ENCODE data around the gene SMYD2. TPM values are rescaled to one million over a fixed set of nuclear protein-coding genes. Genes with fewer than 3 reads are reported as not detected.

Gene SMYD2
- total and polyA plus RNA-seq, 10 of the 15 experiments (the other 5 are each of a cell fraction or from before 2014, with no cell fraction given) = 8.3 to 55.7 (median 26.4) TPM

DNA sequence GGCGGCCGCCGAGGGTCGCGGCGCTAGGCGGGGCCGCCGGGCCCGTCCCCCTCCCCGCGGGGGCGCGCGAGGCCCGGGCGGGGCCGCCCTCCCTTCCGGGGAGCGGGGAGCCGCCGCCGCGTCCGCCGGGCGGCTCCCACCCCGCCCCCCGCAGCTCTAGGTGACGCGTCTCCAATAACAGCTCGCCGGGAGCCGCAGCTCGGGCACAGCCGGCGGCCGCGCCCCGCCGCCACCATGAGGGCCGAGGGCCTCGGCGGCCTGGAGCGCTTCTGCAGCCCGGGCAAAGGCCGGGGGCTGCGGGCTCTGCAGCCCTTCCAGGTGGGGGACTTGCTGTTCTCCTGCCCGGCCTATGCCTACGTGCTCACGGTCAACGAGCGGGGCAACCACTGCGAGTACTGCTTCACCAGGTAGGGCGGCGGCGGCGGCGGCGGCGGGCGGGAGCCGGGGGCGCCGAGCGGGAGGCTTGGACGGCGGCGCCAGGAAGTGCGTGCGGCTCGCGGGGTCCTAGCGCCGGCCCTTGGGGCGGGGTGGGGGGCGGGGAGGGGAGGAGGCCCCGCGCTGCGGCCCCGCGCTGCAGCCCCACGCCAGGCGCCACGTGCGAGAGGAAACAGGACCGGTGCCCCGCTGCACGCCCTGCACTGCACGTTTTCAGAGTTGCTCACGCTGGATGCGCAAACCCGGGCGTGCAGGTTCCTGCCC is at the start of gene SMYD2 (continued):
- TF ChIP-seq, protein P1, sequence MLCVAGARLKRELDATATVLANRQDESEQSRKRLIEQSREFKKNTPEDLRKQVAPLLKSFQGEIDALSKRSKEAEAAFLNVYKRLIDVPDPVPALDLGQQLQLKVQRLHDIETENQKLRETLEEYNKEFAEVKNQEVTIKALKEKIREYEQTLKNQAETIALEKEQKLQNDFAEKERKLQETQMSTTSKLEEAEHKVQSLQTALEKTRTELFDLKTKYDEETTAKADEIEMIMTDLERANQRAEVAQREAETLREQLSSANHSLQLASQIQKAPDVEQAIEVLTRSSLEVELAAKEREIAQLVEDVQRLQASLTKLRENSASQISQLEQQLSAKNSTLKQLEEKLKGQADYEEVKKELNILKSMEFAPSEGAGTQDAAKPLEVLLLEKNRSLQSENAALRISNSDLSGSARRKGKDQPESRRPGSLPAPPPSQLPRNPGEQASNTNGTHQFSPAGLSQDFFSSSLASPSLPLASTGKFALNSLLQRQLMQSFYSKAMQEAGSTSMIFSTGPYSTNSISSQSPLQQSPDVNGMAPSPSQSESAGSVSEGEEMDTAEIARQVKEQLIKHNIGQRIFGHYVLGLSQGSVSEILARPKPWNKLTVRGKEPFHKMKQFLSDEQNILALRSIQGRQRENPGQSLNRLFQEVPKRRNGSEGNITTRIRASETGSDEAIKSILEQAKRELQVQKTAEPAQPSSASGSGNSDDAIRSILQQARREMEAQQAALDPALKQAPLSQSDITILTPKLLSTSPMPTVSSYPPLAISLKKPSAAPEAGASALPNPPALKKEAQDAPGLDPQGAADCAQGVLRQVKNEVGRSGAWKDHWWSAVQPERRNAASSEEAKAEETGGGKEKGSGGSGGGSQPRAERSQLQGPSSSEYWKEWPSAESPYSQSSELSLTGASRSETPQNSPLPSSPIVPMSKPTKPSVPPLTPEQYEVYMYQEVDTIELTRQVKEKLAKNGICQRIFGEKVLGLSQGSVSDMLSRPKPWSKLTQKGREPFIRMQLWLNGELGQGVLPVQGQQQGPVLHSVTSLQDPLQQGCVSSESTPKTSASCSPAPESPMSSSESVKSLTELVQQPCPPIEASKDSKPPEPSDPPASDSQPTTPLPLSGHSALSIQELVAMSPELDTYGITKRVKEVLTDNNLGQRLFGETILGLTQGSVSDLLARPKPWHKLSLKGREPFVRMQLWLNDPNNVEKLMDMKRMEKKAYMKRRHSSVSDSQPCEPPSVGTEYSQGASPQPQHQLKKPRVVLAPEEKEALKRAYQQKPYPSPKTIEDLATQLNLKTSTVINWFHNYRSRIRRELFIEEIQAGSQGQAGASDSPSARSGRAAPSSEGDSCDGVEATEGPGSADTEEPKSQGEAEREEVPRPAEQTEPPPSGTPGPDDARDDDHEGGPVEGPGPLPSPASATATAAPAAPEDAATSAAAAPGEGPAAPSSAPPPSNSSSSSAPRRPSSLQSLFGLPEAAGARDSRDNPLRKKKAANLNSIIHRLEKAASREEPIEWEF (IDR thresholded peaks at IDR 0.05; ENCODE audit: insufficient replicate concordance, low read depth, low read length) = no peak
- TF ChIP-seq NRF1 (conservative IDR thresholded peaks at IDR 0.05; ENCODE audit: low read depth, low read length) (no peak), NR2C1 (IDR thresholded peaks at IDR 0.05) (no peak), HCFC1 (IDR thresholded peaks at IDR 0.05; ENCODE audit: low read length) (no peak), HDAC2 (IDR thresholded peaks at IDR 0.05) (no peak), BCL11A (IDR thresholded peaks at IDR 0.05; ENCODE audit: low read depth, low read length) (no peak), BHLHE40 (IDR thresholded peaks at IDR 0.05; ENCODE audit: borderline replicate concordance in 1 of 2, low read depth in 2 of 2, low read length in 1 of 2) (peak; percentile 88 to 94), POLR2AphosphoS5 (IDR thresholded peaks at IDR 0.05; ENCODE audit: low read length) (no peak), GATAD2B (conservative IDR thresholded peaks at IDR 0.05; ENCODE audit: low read depth) (peak; percentile 83), RAD51 (IDR thresholded peaks at IDR 0.05) (no peak), BRCA1 (IDR thresholded peaks at IDR 0.05; ENCODE audit: low read depth, low read length) (no peak), CBX5 (IDR thresholded peaks at IDR 0.05; ENCODE audit: low read depth) (no peak), ZZZ3 (IDR thresholded peaks at IDR 0.05; ENCODE audit: control insufficient read depth, insufficient read length, low read depth) (no peak), SMC3 (IDR thresholded peaks at IDR 0.05; ENCODE audit: borderline replicate concordance, low read length) (no peak)
- TF ChIP-seq, protein P2, sequence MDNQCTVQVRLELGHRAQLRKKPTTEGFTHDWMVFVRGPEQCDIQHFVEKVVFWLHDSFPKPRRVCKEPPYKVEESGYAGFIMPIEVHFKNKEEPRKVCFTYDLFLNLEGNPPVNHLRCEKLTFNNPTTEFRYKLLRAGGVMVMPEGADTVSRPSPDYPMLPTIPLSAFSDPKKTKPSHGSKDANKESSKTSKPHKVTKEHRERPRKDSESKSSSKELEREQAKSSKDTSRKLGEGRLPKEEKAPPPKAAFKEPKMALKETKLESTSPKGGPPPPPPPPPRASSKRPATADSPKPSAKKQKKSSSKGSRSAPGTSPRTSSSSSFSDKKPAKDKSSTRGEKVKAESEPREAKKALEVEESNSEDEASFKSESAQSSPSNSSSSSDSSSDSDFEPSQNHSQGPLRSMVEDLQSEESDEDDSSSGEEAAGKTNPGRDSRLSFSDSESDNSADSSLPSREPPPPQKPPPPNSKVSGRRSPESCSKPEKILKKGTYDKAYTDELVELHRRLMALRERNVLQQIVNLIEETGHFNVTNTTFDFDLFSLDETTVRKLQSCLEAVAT (IDR thresholded peaks at IDR 0.05) = no peak
- TF ChIP-seq, protein P3, sequence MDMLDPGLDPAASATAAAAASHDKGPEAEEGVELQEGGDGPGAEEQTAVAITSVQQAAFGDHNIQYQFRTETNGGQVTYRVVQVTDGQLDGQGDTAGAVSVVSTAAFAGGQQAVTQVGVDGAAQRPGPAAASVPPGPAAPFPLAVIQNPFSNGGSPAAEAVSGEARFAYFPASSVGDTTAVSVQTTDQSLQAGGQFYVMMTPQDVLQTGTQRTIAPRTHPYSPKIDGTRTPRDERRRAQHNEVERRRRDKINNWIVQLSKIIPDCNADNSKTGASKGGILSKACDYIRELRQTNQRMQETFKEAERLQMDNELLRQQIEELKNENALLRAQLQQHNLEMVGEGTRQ (IDR thresholded peaks at IDR 0.05; ENCODE audit: borderline replicate concordance, low read depth, low read length) = no peak
- TF ChIP-seq, protein P4, sequence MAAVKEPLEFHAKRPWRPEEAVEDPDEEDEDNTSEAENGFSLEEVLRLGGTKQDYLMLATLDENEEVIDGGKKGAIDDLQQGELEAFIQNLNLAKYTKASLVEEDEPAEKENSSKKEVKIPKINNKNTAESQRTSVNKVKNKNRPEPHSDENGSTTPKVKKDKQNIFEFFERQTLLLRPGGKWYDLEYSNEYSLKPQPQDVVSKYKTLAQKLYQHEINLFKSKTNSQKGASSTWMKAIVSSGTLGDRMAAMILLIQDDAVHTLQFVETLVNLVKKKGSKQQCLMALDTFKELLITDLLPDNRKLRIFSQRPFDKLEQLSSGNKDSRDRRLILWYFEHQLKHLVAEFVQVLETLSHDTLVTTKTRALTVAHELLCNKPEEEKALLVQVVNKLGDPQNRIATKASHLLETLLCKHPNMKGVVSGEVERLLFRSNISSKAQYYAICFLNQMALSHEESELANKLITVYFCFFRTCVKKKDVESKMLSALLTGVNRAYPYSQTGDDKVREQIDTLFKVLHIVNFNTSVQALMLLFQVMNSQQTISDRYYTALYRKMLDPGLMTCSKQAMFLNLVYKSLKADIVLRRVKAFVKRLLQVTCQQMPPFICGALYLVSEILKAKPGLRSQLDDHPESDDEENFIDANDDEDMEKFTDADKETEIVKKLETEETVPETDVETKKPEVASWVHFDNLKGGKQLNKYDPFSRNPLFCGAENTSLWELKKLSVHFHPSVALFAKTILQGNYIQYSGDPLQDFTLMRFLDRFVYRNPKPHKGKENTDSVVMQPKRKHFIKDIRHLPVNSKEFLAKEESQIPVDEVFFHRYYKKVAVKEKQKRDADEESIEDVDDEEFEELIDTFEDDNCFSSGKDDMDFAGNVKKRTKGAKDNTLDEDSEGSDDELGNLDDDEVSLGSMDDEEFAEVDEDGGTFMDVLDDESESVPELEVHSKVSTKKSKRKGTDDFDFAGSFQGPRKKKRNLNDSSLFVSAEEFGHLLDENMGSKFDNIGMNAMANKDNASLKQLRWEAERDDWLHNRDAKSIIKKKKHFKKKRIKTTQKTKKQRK (IDR thresholded peaks at IDR 0.05; ENCODE audit: low read depth, low read length) = no peak
- TF ChIP-seq, protein P5, sequence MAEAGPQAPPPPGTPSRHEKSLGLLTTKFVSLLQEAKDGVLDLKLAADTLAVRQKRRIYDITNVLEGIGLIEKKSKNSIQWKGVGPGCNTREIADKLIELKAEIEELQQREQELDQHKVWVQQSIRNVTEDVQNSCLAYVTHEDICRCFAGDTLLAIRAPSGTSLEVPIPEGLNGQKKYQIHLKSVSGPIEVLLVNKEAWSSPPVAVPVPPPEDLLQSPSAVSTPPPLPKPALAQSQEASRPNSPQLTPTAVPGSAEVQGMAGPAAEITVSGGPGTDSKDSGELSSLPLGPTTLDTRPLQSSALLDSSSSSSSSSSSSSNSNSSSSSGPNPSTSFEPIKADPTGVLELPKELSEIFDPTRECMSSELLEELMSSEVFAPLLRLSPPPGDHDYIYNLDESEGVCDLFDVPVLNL (IDR thresholded peaks at IDR 0.05; ENCODE audit: low read depth, low read length) = no peak

All from GM12878 (cell line).